Measurements from ENCODE around the gene YAE1.

The YAE1 gene

GRCh38 chr7:39557911-39558310, 8.3 kb upstream of the YAE1 start:
- Histone ChIP-seq H3K4me3 (ENCODE audit: low read depth, low read length, poor library complexity, severe bottlenecking) (no peak overlapping the region), H4K20me1 (ENCODE audit: insufficient read depth, low read length) (no peaks in the 10 kb centered on the region), H2AFZ (ENCODE audit: low read length) (no peak overlapping the region), H3K9me3 (ENCODE audit: low read length) (no peaks in the 10 kb centered on the region), H3K4me2 (ENCODE audit: low read length) (no peak overlapping the region), H3K79me2 (ENCODE audit: insufficient read depth, low read length) (no peaks in the 10 kb centered on the region), H3K27ac (ENCODE audit: low read depth, low read length, poor library complexity, severe bottlenecking) (no peak overlapping the region), H3F3A (ENCODE audit: insufficient read depth, low read length) (no peaks in the 10 kb centered on the region; the same call in 1 of the 2 replicates), H3K9me2 (ENCODE audit: low read depth, low read length) (no peaks in the 10 kb centered on the region), H3K36me3 (ENCODE audit: insufficient read depth, low read length) (no peaks in the 10 kb centered on the region), H3K27me3 (ENCODE audit: insufficient read depth, low read length) (no peaks in the 10 kb centered on the region), H3K4me1 (ENCODE audit: insufficient read depth, low read length, severe bottlenecking) (no peaks in the 10 kb centered on the region), H3K9ac (ENCODE audit: low read length) (no peak overlapping the region)
- TF ChIP-seq EZH2 (IDR thresholded peaks at IDR 0.05; ENCODE audit: borderline replicate concordance, low read length) (no peak), CTCF (IDR thresholded peaks at IDR 0.05; ENCODE audit: low read length) (no peak)

- H3K4me3 ChIP-seq (ENCODE audit: low read depth, low read length, poor library complexity, severe bottlenecking) = no peak overlapping the region
- no peaks in the 10 kb centered on the region for H4K20me1 ChIP-seq (ENCODE audit: insufficient read depth, low read length)
- no peaks in the 10 kb centered on the region for H3K9me3 ChIP-seq (ENCODE audit: low read length)
- H2AFZ ChIP-seq (ENCODE audit: low read length) = no peak overlapping the region
- no peaks in the 10 kb centered on the region for H3K27me3 ChIP-seq (ENCODE audit: insufficient read depth, low read length)
- H3F3A ChIP-seq (ENCODE audit: insufficient read depth, low read length) = no peaks in the 10 kb centered on the region; the same call in 1 of the 2 replicates
- H3K4me2 ChIP-seq (ENCODE audit: low read length) = no peak overlapping the region
- H3K4me1 ChIP-seq (ENCODE audit: insufficient read depth, low read length, severe bottlenecking) = peaks cover 2% of the 10 kb centered on the region
- no peak overlapping the region for H3K9ac ChIP-seq (ENCODE audit: low read length)
- no peaks in the 10 kb centered on the region for H3K9me2 ChIP-seq (ENCODE audit: low read depth, low read length)
- TF ChIP-seq CTCF (IDR thresholded peaks at IDR 0.05; ENCODE audit: low read length) (no peak), EZH2 (IDR thresholded peaks at IDR 0.05; ENCODE audit: borderline replicate concordance, low read length) (no peak)
- H3K79me2 ChIP-seq (ENCODE audit: insufficient read depth, low read length) = no peaks in the 10 kb centered on the region
- no peaks in the 10 kb centered on the region for H3K36me3 ChIP-seq (ENCODE audit: insufficient read depth, low read length)
- no peak overlapping the region for H3K27ac ChIP-seq (ENCODE audit: low read depth, low read length, poor library complexity, severe bottlenecking)
Observed at GRCh38 chr7:39560408-39560807, 5.8 kb upstream of the YAE1 start.

- Histone ChIP-seq H3K4me2 (ENCODE audit: low read length) (no peak overlapping the region), H3K9me3 (ENCODE audit: low read length) (no peaks in the 10 kb centered on the region), H3K9me2 (ENCODE audit: low read depth, low read length) (no peaks in the 10 kb centered on the region), H3K36me3 (ENCODE audit: insufficient read depth, low read length) (no peaks in the 10 kb centered on the region), H3K27me3 (ENCODE audit: insufficient read depth, low read length) (no peaks in the 10 kb centered on the region), H3K9ac (ENCODE audit: low read length) (no peak overlapping the region), H3F3A (ENCODE audit: insufficient read depth, low read length) (no peaks in the 10 kb centered on the region; the same call in 1 of the 2 replicates), H3K27ac (ENCODE audit: low read depth, low read length, poor library complexity, severe bottlenecking) (no peak overlapping the region), H3K4me1 (ENCODE audit: insufficient read depth, low read length, severe bottlenecking) (peaks cover 7% of the 10 kb centered on the region), H3K79me2 (ENCODE audit: insufficient read depth, low read length) (no peaks in the 10 kb centered on the region), H4K20me1 (ENCODE audit: insufficient read depth, low read length) (no peaks in the 10 kb centered on the region), H3K4me3 (ENCODE audit: low read depth, low read length, poor library complexity, severe bottlenecking) (no peak overlapping the region), H2AFZ (ENCODE audit: low read length) (no peak overlapping the region)
- TF ChIP-seq CTCF (IDR thresholded peaks at IDR 0.05; ENCODE audit: low read length) = no peak
- TF ChIP-seq EZH2 (IDR thresholded peaks at IDR 0.05; ENCODE audit: borderline replicate concordance, low read length) = no peak
Observed at GRCh38 chr7:39560997-39561396, 5.2 kb upstream of the YAE1 start.
